HCT116 (cell line): ENCODE measurements around the gene ATPAF1.

Experiments used
- CEBPB ChIP-seq: IDR thresholded peaks from 2 replicates; pipeline ENCODE4 v1.6.1; 2012; ENCODE audit warnings: low read depth
- EZH2 ChIP-seq: fragments of 200-600 bp; sonication (generic); IDR thresholded peaks from 2 replicates; pipeline ENCODE4 v1.6.1; 2017; ENCODE audit warnings: antibody characterized with exemption, mixed run types
- POLR2A ChIP-seq: IDR thresholded peaks from 2 replicates; pipeline ENCODE4 v1.7.0; 2011; ENCODE audit warnings: borderline replicate concordance; ENCODE audit not compliant: insufficient read depth, insufficient read length; ENCODE audit errors: extremely low read depth
- SRF ChIP-seq: IDR thresholded peaks from 2 replicates; pipeline ENCODE4 v1.6.1; 2012; ENCODE audit warnings: low read depth
- TF ChIP-seq, protein P1 (sequence below), 3 experiments: fragments of 200-600 bp in 1 of 3; sonication (generic) in 1 of 3; IDR thresholded peaks in 2 of 3; conservative IDR thresholded peaks in 1 of 3; 2 replicates each; pipeline ENCODE4 v1.5.1; 2012 to 2017; ENCODE audit warnings: low read depth in 2 of 3, low read length in 2 of 3, antibody characterized with exemption in 1 of 3, borderline replicate concordance in 1 of 3, control low read depth in 1 of 3, mild to moderate bottlenecking in 1 of 3, mixed read lengths in 1 of 3, mixed run types in 1 of 3, moderate library complexity in 1 of 3; ENCODE audit not compliant: insufficient read depth in 1 of 3
- TF ChIP-seq, protein P2 (sequence below): IDR thresholded peaks from 2 replicates; pipeline ENCODE4 v1.6.1; 2011; ENCODE audit warnings: mild to moderate bottlenecking, low read length, moderate library complexity; ENCODE audit not compliant: insufficient replicate concordance; ENCODE audit errors: extremely low read depth

DNA sequence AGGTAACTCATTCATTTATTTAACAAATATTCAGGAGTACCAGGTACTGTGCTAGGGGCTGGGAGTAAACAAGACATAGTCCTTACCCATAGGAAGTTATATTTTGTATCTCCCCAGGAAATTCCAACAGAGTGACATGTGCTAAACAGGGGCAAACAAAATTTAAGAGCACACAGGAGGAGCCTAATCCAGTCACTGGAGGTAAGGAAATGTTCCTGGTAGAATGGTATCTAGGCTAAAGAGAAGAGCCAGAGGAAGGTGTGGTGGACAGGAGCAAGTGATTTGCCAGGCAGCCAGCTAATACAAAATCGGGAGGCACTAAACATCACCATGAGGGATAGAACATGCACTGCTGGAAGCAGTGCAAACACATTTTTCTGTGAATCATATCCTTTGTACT, 13.9 kb upstream of the ATPAF1 start:
- TF ChIP-seq, protein P1, sequence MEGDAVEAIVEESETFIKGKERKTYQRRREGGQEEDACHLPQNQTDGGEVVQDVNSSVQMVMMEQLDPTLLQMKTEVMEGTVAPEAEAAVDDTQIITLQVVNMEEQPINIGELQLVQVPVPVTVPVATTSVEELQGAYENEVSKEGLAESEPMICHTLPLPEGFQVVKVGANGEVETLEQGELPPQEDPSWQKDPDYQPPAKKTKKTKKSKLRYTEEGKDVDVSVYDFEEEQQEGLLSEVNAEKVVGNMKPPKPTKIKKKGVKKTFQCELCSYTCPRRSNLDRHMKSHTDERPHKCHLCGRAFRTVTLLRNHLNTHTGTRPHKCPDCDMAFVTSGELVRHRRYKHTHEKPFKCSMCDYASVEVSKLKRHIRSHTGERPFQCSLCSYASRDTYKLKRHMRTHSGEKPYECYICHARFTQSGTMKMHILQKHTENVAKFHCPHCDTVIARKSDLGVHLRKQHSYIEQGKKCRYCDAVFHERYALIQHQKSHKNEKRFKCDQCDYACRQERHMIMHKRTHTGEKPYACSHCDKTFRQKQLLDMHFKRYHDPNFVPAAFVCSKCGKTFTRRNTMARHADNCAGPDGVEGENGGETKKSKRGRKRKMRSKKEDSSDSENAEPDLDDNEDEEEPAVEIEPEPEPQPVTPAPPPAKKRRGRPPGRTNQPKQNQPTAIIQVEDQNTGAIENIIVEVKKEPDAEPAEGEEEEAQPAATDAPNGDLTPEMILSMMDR (IDR thresholded peaks at IDR 0.05 in 2 of 3, conservative IDR thresholded peaks at IDR 0.05 in 1 of 3; ENCODE audit: borderline replicate concordance in 1 of 3, insufficient read depth in 1 of 3, low read depth in 2 of 3, low read length in 2 of 3): no peak
- TF ChIP-seq CEBPB (no peak), POLR2A (no peak), SRF (no peak), EZH2 (no peak)
- TF ChIP-seq, protein P2, sequence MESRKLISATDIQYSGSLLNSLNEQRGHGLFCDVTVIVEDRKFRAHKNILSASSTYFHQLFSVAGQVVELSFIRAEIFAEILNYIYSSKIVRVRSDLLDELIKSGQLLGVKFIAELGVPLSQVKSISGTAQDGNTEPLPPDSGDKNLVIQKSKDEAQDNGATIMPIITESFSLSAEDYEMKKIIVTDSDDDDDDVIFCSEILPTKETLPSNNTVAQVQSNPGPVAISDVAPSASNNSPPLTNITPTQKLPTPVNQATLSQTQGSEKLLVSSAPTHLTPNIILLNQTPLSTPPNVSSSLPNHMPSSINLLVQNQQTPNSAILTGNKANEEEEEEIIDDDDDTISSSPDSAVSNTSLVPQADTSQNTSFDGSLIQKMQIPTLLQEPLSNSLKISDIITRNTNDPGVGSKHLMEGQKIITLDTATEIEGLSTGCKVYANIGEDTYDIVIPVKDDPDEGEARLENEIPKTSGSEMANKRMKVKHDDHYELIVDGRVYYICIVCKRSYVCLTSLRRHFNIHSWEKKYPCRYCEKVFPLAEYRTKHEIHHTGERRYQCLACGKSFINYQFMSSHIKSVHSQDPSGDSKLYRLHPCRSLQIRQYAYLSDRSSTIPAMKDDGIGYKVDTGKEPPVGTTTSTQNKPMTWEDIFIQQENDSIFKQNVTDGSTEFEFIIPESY: no peak
